Stimulated activated CD4-positive, alpha-beta T cell treated with anti-CD3 and anti-CD28 coated beads, Interleukin-15, amount 100 ng/mL, for 24 hours (primary cell): Measurements from ENCODE around the gene SHISA5.

Source experiments
- DNase-seq: peaks from one replicate; pipeline ENCODE4 v3.0.0-alpha.2; 2020

SHISA5 gene

DNA sequence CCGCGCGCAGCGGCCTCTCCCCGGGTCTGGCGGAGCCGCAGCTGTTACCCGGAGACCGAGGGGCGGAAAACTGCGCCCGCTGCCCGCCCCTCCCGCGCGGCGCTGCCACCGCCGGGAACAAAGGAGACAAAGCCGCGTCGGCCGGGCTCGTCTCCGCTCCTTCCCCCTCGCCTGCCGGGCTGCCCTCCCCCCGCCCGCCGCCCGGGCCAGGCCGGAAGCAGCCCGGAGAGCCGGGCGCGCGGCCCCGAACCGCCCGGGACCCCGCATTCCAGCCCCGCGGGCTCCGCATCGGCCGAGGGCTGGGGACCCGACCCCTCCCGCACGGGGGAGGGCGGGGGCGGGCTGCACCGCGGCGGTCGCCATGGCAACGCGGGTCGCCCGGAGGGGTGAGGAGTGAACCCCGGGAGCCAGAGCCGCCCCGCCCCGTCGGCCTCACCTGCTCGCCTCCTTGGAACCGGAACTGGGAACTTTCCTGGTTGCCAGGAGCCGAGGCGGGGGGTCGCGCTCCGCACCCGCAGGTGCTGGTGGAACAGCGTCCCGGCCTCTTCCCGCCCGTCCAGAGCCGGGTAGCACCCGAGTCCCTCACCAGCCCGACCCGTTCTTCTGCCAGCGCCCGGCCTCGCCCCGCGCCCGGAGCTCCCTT, 74.5 kb downstream of the SHISA5 start:
- DNase-seq, result peak; percentile 70

DNA sequence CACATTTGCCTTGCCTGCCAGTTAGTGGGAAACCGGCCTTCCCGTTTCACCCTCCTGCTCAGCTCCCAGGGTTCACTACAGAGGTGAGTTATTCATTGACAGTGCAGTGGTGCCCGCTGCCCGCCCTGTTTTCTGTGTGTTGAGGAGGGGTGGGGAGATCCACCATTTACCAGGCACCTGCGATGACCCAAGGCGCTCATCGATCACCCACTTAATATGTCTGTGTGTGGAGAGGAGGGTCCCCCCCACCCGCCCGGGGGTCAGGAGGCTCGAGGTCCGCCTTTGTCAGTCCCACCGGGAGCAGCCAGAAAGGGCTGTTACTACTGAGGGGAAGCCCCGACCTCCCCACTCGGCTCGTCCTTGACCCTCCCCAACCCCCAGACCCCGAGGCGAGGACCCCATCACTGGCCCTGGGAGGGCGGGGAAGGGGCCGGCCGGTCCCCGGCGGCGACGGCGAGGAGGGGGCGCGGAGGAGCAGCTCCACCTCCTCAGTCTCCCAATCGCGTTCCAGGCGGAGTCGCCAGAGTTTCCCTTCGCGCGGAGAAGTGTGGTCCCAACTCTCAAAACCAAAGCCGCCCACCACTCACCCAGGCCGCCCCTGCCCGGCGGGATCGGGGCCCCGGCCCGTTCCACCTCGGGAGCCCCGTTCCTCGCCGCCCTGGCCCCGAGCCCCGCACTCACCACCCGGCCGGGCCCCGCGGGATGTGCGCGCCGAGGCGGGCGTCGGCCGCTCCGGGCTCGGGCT, 75.2 kb downstream of the SHISA5 start:
- peak; percentile 40 for DNase-seq

DNA sequence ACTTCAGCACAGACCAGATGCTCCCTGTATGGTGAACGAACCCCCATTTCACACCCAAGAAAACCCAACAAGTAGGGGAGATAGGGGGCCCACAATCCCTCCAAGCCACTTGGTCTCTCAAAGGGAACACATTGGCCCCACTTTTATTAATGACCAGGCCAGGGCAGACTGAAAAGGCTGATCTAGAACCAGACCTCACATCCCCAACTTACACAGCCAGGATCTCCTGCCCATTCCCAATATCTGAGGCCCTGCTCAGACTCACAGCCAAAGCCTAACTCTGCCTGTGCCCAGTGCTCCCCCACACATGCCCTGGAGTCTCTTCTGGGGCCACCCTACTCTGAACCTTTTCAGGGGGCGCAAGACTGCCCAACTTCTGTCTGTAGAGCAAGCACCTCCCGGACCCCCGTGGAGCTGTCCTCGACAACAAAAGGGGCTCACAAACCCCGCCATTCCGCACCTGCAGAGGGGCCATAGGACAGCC, 75.8 kb downstream of the SHISA5 start:
- DNase-seq, result no peak

GRCh38 chr3:48427630-48427962, 76.4 kb downstream of the SHISA5 start:
- DNase-seq, result no peak

DNA sequence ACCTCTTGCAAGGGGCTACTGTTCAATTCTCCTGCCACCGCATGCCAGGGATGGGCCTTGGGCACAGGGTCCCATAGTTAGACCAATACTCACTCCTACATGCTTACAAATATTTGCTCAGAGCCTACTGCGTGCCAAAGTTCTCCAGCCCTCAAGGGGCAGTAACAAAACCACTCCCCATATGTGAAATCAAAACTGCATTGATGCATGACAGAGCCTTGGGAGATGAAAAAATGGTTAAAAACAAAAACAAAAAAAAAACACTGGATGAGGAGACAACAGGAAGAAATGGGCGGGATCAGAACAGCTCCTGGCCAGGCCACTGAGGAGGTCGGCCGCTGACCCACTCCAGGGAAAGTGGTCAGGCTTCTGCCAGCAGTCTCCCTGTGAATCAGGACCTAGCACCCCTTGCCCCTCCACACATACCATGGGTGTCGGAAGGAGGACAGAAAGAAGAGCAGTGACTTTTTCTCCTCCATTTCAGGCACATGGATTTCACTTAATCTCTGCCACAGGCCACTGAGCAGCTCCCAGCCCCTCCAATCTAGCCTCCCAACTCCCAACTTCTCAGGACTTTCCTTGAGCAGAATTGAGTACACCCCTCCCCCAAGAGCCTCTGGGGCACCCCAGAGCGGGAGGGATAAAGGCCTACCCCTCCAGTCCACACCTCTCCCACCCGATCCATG, 76.9 kb downstream of the SHISA5 start:
- no peak for DNase-seq

- no peak for DNase-seq
Observed at GRCh38 chr3:48426401-48426909, 77.5 kb downstream of the SHISA5 start.

GRCh38 chr3:48425281-48425812, 78.6 kb downstream of the SHISA5 start:
- no peak for DNase-seq

GRCh38 chr3:48423883-48424695, 79.9 kb downstream of the SHISA5 start:
- DNase-seq, result no peak

DNA sequence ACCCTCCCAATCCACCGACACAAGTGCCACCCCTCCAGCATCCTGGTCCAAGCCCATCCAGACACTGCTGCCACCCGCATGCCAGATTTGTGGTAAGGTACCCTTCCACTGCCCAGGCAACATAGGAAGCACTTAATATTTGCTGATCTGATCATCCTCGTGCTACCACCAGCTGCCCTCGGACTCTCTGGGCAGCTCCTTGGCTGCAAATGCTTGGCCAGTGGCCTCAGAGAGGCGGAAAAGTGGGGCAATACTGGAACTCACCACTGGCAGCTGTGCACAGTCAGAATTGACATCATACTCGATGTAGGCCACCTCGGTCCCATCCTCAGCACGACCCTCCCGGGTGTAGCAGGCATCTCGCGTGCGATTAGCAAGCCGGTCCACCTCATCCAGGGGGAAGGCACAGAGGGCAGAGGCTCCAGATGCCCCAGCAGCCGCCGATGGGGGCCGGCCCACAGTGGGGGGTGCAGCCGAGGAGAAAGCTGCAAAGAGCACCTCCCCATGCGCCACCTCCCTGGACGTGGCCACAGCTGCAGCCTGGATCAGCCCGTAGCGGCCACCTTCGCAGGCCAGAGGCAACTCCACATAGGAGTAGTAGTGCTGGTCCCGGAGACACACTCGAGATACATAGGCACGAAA, 80.6 kb downstream of the SHISA5 start:
- no peak for DNase-seq

DNA sequence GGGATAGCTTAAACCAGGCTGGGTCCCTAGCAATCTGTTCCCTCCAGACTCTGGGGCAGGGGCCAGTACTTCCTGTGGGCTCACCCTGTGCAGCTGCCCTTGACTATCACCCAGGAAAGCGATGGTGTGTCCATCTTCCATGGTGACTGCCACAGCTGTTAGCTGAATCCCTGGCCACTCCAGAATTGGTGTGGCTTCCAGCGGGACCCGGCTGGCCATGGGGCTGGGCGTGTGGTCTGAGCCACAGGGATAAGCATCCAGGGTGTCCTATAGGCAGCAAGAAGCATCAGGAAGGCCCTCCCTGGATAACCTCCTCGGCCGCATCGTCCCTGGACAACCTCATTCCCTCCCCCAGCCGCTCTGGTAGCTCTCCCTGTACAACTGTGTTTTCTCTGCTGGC, 81.3 kb downstream of the SHISA5 start:
- DNase-seq, result no peak

- no peak for DNase-seq
Observed at GRCh38 chr3:48422272-48422671, 81.7 kb downstream of the SHISA5 start.

- DNase-seq, result no peak
Observed at GRCh38 chr3:48420561-48420960, 83.4 kb downstream of the SHISA5 start.

DNA sequence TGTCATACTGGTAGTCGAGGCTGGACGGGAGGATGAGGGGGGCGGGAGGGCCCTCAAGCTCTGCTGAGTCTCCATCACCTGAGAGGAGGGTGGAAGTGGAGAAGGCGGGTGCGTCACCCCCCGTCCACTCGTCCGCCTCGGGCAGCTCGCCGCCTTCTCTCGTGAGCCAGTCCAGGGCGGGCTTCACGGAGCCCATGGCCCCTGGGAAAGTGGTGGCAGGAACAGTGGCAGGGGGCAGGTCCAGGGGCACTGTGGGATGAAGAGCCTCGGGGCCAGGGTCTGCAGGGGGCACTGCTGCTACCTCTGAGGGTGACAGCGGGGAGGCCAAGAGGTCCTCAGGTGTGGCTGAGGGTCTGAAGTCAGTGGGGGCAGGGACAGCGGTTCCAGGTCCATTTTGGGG, 84.4 kb downstream of the SHISA5 start:
- DNase-seq, result no peak

DNA sequence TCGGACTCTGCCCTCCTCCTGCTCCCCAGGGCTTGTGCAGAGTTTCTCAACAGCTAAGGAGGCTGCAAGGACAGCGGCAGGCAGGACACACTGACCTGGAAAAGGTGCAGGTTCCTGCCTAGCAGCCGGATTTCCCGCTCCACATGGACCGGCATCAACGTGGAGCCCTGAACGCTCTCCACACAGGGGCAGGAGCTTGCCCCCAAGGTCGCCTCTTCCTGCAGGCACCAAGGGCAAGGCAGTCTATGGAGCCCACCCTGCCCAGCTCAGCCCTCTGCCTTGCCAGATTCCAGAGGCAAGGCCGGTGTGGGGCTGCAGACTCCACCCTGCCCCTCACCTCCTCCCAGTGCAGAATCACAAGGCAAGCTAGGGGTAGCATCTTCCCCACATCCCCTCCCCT, 84.8 kb downstream of the SHISA5 start:
- DNase-seq, result no peak

- DNase-seq, result no peak
Observed at GRCh38 chr3:48418651-48419050, 85.3 kb downstream of the SHISA5 start.

GRCh38 chr3:48418140-48418539, 85.8 kb downstream of the SHISA5 start:
- DNase-seq, result no peak
